K562 (cell line): ENCODE measurements around the gene MBNL2. TPM values are rescaled to one million over a fixed set of nuclear protein-coding genes. Genes with fewer than 3 reads are reported as not detected.

Source experiments
- ATAC-seq: fragments of 200-7000 bp; cut with Tn5 transposase; 3 replicates; pipeline ENCODE4 v1.9.1; 2020; ENCODE audit warnings: moderate library complexity
- BruUV-seq: library from RNA; stranded (reverse); fragments of 400-500 nt; replicated peaks from 2 replicates; lab custom pipeline; 2021; lab: Mats Ljungman, UMichigan
- CTCF ChIA-PET: fragments of 300-600 bp; formaldehyde crosslinking; extraction: SDS; loops from one replicate; lab custom pipeline; 2021; ENCODE audit warnings: low intra/inter-chr PET ratio; lab: Yijun Ruan, JAX
- POLR2A ChIA-PET: fragments of 300-600, 350-650 bp; sonication (Branson Sonifier 250); formaldehyde crosslinking; extraction: SDS; loops from one replicate; lab custom pipeline; 2021; ENCODE audit warnings: antibody characterized with exemption, inconsistent platforms; lab: Yijun Ruan, JAX
- DNase-seq, 4 experiments: peaks; one replicate each; pipeline versions ENCODE4 v3.0.0 to v3.0.0-alpha.2; 2011 to 2018; ENCODE audit warnings: low spot score in 3 of 4, mixed read lengths in 3 of 4; ENCODE audit errors: extremely low read depth in 1 of 4
- FAIRE-seq: peaks from 2 replicates; lab custom pipeline; 2011; peaks lifted over from hg19 to GRCh38; lab: Jason Lieb, UNC
- H2AFZ ChIP-seq: 2 replicates; pipeline ENCODE4 v1.6.0; 2011; ENCODE audit warnings: low read depth, low read length, control low read depth, inconsistent platforms
- H3K27ac ChIP-seq: fragments of 200-600 bp; 3 replicates; pipeline ENCODE4 v1.8.0; 2011; ENCODE audit warnings: low read depth, mild to moderate bottlenecking, control low read depth, inconsistent platforms, low read length, moderate library complexity, mixed read lengths; ENCODE audit errors: extremely low read depth
- H3K27me3 ChIP-seq, 2 experiments: fragments of 300-600 bp in 1 of 2; 2 replicates in 1 of 2; 3 replicates in 1 of 2; pipeline versions ENCODE4 v1.6.0 to v1.8.0; 2011; ENCODE audit warnings: inconsistent platforms in 2 of 2, low read length in 2 of 2, mild to moderate bottlenecking in 1 of 2, mixed read lengths in 1 of 2, moderate library complexity in 1 of 2; ENCODE audit not compliant: control insufficient read depth in 2 of 2, insufficient read depth in 2 of 2
- H3K36me3 ChIP-seq: fragments of 300-600 bp; 3 replicates; pipeline ENCODE4 v1.8.0; 2011; ENCODE audit warnings: mild to moderate bottlenecking, low read length, inconsistent platforms; ENCODE audit not compliant: control insufficient read depth, insufficient read depth
- H3K4me1 ChIP-seq, 2 experiments: fragments of 200-600 bp in 1 of 2; replicated peaks in 1 of 2; 2 replicates in 1 of 2; 3 replicates in 1 of 2; pipeline versions ENCODE4 v1.5.1 to v1.8.0; 2011; ENCODE audit warnings: inconsistent platforms in 2 of 2, low read length in 2 of 2, mild to moderate bottlenecking in 1 of 2, mixed read lengths in 1 of 2, moderate library complexity in 1 of 2; ENCODE audit not compliant: control insufficient read depth in 2 of 2, insufficient read depth in 2 of 2
- H3K4me2 ChIP-seq: 2 replicates; pipeline ENCODE4 v1.6.1; 2011; ENCODE audit warnings: low read length, control low read depth, inconsistent platforms, mixed read lengths; ENCODE audit not compliant: insufficient read depth
- H3K4me3 ChIP-seq: fragments of 200-600 bp; sonication (generic), shearing (Covaris generic); 2 replicates; pipeline ENCODE4 v1.5.1; 2016; ENCODE audit warnings: control low read depth, inconsistent platforms
- H3K79me2 ChIP-seq: fragments of 200-600 bp; 3 replicates; pipeline ENCODE4 v1.8.0; 2011; ENCODE audit warnings: low read length, inconsistent platforms; ENCODE audit not compliant: control insufficient read depth, insufficient read depth
- H3K9ac ChIP-seq, 2 experiments: 2 replicates each; pipeline versions ENCODE4 v1.6.0 to v1.6.1; 2011; ENCODE audit warnings: low read depth in 2 of 2, low read length in 2 of 2, control low read depth in 1 of 2, inconsistent platforms in 1 of 2, mild to moderate bottlenecking in 1 of 2, mixed read lengths in 1 of 2; ENCODE audit not compliant: insufficient read depth in 1 of 2
- H3K9me1 ChIP-seq: one replicate; pipeline ENCODE4 v1.6.0; 2011; ENCODE audit warnings: inconsistent platforms, mild to moderate bottlenecking, low read length, moderate library complexity; ENCODE audit not compliant: control insufficient read depth, insufficient read depth
- H3K9me3 ChIP-seq: replicated peaks from 2 replicates; pipeline ENCODE4 v1.5.1; 2011; ENCODE audit warnings: low read depth, low read length, inconsistent platforms; ENCODE audit not compliant: control insufficient read depth, insufficient read depth
- H4K20me1 ChIP-seq: replicated peaks from 2 replicates; pipeline ENCODE4 v1.6.1; 2011; ENCODE audit warnings: low read length, inconsistent platforms, mixed read lengths; ENCODE audit not compliant: control insufficient read depth, insufficient read depth
- FOSL1 ChIP-seq: fragments of 200-800 bp; sonication (Bioruptor generic); conservative IDR thresholded peaks from 2 replicates; pipeline ENCODE4 v1.6.1; 2016; ENCODE audit warnings: missing genetic modification characterization, missing compliant biosample characterization
- RAD51 ChIP-seq: fragments of 450-650 bp; IDR thresholded peaks from 2 replicates; pipeline ENCODE4 v1.7.1; 2016; ENCODE audit warnings: low read depth, mild to moderate bottlenecking, borderline replicate concordance
- in situ Hi-C: fragments of 300-500 bp; cut with MboI; formaldehyde crosslinking; loops from 4 replicates; pipeline ENCODE4 v1.15.0; 2018; ENCODE audit warnings: inconsistent platforms, mixed read lengths
- intact Hi-C: fragments of 100-400 bp; cut with micrococcal nuclease; formaldehyde crosslinking; loops from 2 replicates; pipeline ENCODE4 v1.14.2; 2022
- polyA plus RNA-seq, 8 experiments: library from polyadenylated mRNA; depleted of rRNA in 4 of 8; stranded (reverse) in 5 of 8; unstranded in 3 of 8; fragments of >200 nt; fragmentation: Nextera tagmentation in 2 of 8; fragmentation: Illumina TruSeq in 1 of 8; extraction: Ambion mirVana in 2 of 8; extraction: Trizol in 1 of 8; gene quantifications; 2 replicates each; pipeline versions ENCODE4 v1.2.1 to v1.2.3, GENCODE V29; 2011 to 2014; ENCODE audit warnings: inconsistent platforms in 1 of 8, missing spikeins in 1 of 8
- total RNA-seq, 7 experiments: library from RNA; depleted of rRNA in 6 of 7; stranded (reverse); fragments of >200 nt in 6 of 7; fragmentation: Illumina TruSeq in 2 of 7; extraction: Trizol in 2 of 7; gene quantifications; 2 replicates each; pipeline versions ENCODE4 v1.2.1 to v1.2.3, GENCODE V29; 2011 to 2021; ENCODE audit warnings: low replicate concordance in 1 of 7
- TF ChIP-seq, protein P1 (sequence below), 2 experiments: fragments of 450-650 bp in 1 of 2; sonication (generic) in 1 of 2; formaldehyde crosslinking in 1 of 2; IDR thresholded peaks in 1 of 2; conservative IDR thresholded peaks in 1 of 2; 2 replicates each; pipeline versions ENCODE4 v1.6.1 to v1.8.1; 2016 to 2023; ENCODE audit warnings: mild to moderate bottlenecking in 2 of 2, moderate library complexity in 2 of 2, inconsistent platforms in 1 of 2, missing genetic modification reagents in 1 of 2
- TF ChIP-seq, protein P2 (sequence below): fragments of 250-450 bp; sonication (Bioruptor Pico); IDR thresholded peaks from 2 replicates; pipeline ENCODE4 v1.8.0; 2022; ENCODE audit warnings: inconsistent platforms, mild to moderate bottlenecking, moderate library complexity, borderline replicate concordance

The MBNL2 gene
- total and polyA plus RNA-seq, 9 of the 15 experiments (the other 6 are each of a cell fraction or from before 2014, with no cell fraction given), result 7.0 to 24.8 (median 13.8) TPM

DNA sequence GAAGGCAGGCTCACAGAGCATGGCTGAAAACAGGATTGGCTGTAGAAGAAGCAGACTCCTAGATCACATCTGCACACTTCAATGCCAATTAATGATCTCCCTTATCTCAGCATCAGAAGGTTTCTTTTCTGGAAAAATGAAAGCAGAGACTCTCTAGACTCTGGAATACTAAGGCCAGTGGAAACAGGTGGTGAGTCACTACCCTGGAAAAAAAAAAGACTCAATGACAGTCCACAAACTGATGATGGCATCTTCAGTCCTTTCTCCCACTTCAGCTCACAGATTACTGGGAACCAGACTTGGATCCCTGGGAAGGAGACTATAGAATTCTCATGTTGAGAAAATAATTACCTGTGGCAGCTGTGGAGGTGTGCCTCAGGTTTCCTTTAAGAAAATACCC, 47.5 kb upstream of the MBNL2 start:
- no peaks in the 10 kb centered on the region for H4K20me1 ChIP-seq
- no TSS peak for BruUV-seq

More for the DNA sequence above, 47.5 kb upstream of the MBNL2 start:
- no peak for ATAC-seq
- CTCF ChIA-PET, result no interaction called here
- in situ Hi-C loops (no loop called here), intact Hi-C loops (no loop called here)
- DNase-seq, result no peak
- Histone ChIP-seq H3K9me1 (no peaks in the 10 kb centered on the region), H3K9me3 (no peaks in the 10 kb centered on the region), H2AFZ (no peak overlapping the region), H3K36me3 (no peaks in the 10 kb centered on the region), H3K27me3 (no peaks in the 10 kb centered on the region), H3K4me1 (no peaks in the 10 kb centered on the region), H3K4me3 (no peak overlapping the region), H3K4me2 (no peak overlapping the region), H3K27ac (no peak overlapping the region), H3K9ac (no peak overlapping the region), H3K79me2 (no peaks in the 10 kb centered on the region)
- POLR2A ChIA-PET, result no interaction called here
- no peak for FAIRE-seq
- TF ChIP-seq, protein P1, sequence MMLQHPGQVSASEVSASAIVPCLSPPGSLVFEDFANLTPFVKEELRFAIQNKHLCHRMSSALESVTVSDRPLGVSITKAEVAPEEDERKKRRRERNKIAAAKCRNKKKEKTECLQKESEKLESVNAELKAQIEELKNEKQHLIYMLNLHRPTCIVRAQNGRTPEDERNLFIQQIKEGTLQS (IDR thresholded peaks at IDR 0.05), result peak; percentile 16; the same call in 1 of the 2 replicates
- TF ChIP-seq, protein P1 (CRISPR knock-in tag; conservative IDR thresholded peaks at IDR 0.05), result no peak
- TF ChIP-seq, protein P2, sequence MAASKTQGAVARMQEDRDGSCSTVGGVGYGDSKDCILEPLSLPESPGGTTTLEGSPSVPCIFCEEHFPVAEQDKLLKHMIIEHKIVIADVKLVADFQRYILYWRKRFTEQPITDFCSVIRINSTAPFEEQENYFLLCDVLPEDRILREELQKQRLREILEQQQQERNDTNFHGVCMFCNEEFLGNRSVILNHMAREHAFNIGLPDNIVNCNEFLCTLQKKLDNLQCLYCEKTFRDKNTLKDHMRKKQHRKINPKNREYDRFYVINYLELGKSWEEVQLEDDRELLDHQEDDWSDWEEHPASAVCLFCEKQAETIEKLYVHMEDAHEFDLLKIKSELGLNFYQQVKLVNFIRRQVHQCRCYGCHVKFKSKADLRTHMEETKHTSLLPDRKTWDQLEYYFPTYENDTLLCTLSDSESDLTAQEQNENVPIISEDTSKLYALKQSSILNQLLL, result no peak
- TF ChIP-seq FOSL1 (tag) (peak; percentile 45), RAD51 (no peak)
